Calu3 (cell line): ENCODE measurements around the gene GAL3ST3. TPM values are rescaled to one million over a fixed set of nuclear protein-coding genes. Genes with fewer than 3 reads are reported as not detected.

ENCODE experiments used
- BruUV-seq: library from RNA; stranded (reverse); fragments of 400-500 nt; replicated peaks from 2 replicates; lab custom pipeline; 2021; lab: Mats Ljungman, UMichigan
- CTCF ChIA-PET: fragments of 300-600 bp; sonication (Branson Sonifier 250); formaldehyde crosslinking; loops from one replicate; lab custom pipeline; 2022; ENCODE audit warnings: antibody characterized with exemption; lab: Charles Lee
- DNase-seq: peaks from one replicate; pipeline ENCODE4 v3.0.0; 2022
- H3K27ac Mint-ChIP-seq: one replicate; pipeline ENCODE4 v1.8.0; 2022; ENCODE audit warnings: mixed read lengths; ENCODE audit not compliant: unreplicated experiment
- H3K27me3 Mint-ChIP-seq: one replicate; pipeline ENCODE4 v1.8.0; 2022; ENCODE audit warnings: mixed read lengths; ENCODE audit not compliant: unreplicated experiment
- H3K36me3 Mint-ChIP-seq: one replicate; pipeline ENCODE4 v1.8.0; 2022; ENCODE audit warnings: mild to moderate bottlenecking, moderate library complexity, mixed read lengths; ENCODE audit not compliant: insufficient read depth, unreplicated experiment
- H3K4me1 Mint-ChIP-seq: one replicate; pipeline ENCODE4 v1.8.0; 2022; ENCODE audit warnings: mild to moderate bottlenecking, low read depth, mixed read lengths; ENCODE audit not compliant: unreplicated experiment
- H3K4me3 Mint-ChIP-seq: one replicate; pipeline ENCODE4 v1.8.0; 2022; ENCODE audit warnings: mild to moderate bottlenecking, low read depth, moderate library complexity, mixed read lengths; ENCODE audit not compliant: unreplicated experiment
- H3K9me3 Mint-ChIP-seq: one replicate; pipeline ENCODE4 v1.8.0; 2022; ENCODE audit warnings: low read depth, mixed read lengths; ENCODE audit not compliant: unreplicated experiment
- CTCF ChIP-seq: fragments of 200-600 bp; IDR thresholded peaks from one replicate; pipeline ENCODE4 v1.8.0; 2022; ENCODE audit warnings: antibody characterized with exemption; ENCODE audit not compliant: unreplicated experiment
- intact Hi-C: fragments of 100-400 bp; cut with micrococcal nuclease; formaldehyde crosslinking; loops from one replicate; pipeline ENCODE4 v1.10.0; 2022; ENCODE audit not compliant: unreplicated experiment
- total RNA-seq: library from RNA; stranded (reverse); gene quantifications from 2 replicates; pipeline ENCODE4 v1.2.3, GENCODE V29; 2022

GAL3ST3 gene
- total RNA-seq, 1 experiment from 2014 or later = not detected

- H3K36me3 Mint-ChIP-seq = peaks cover 13% of the 10 kb centered on the region
- CTCF ChIA-PET = interaction anchor here (0.7 kb wide), 1 partner anchor 62 kb away, joined by 3 read pairs; no protein-coding TSS in a partner anchor
- intact Hi-C loops = no loop called here
- H3K4me1 Mint-ChIP-seq = no peaks in the 10 kb centered on the region
- H3K9me3 Mint-ChIP-seq = no peaks in the 10 kb centered on the region
- no peaks in the 10 kb centered on the region for H3K27me3 Mint-ChIP-seq
- DNase-seq = no peak
- H3K4me3 Mint-ChIP-seq = no peak overlapping the region
- no peak for TF ChIP-seq CTCF
- BruUV-seq = no TSS peak
- no peak overlapping the region for H3K27ac Mint-ChIP-seq
Observed at GRCh38 chr11:65992056-65992455, 56.9 kb downstream of the GAL3ST3 start.

Other genes with a start within 250 kb of the GAL3ST3 start
- gene SNX32, start 215.2 kb downstream of the GAL3ST3 start, total RNA-seq = not detected in 2 replicates
- 955 and 963 TPM in 2 replicates for gene CFL1, start 191.0 kb downstream of the GAL3ST3 start, total RNA-seq
- 50.8 and 67.6 TPM in 2 replicates for gene MUS81, start 188.7 kb downstream of the GAL3ST3 start, total RNA-seq
- gene EFEMP2, start 176.4 kb downstream of the GAL3ST3 start, total RNA-seq = 3.4 and 3.8 TPM in 2 replicates
- not detected in 2 replicates for gene CTSW, start 169.3 kb downstream of the GAL3ST3 start, total RNA-seq
- 75.8 and 79.2 TPM in 2 replicates for gene FIBP, start 160.7 kb downstream of the GAL3ST3 start, total RNA-seq
- gene CCDC85B, start 158.5 kb downstream of the GAL3ST3 start, total RNA-seq = 26.6 and 30.2 TPM in 2 replicates
- 69.8 and 76.1 TPM in 2 replicates for gene FOSL1, start 148.8 kb downstream of the GAL3ST3 start, total RNA-seq
- gene C11orf68, start 130.1 kb downstream of the GAL3ST3 start, total RNA-seq = 25.9 and 27.4 TPM in 2 replicates
- gene DRAP1, start 129.7 kb downstream of the GAL3ST3 start, total RNA-seq = 106 and 114 TPM in 2 replicates
- not detected in 2 replicates for gene TSGA10IP, start 103.7 kb downstream of the GAL3ST3 start, total RNA-seq
- 47.2 and 48.3 TPM in 2 replicates for gene SART1, start 87.4 kb downstream of the GAL3ST3 start, total RNA-seq
- gene EIF1AD, start 47.0 kb downstream of the GAL3ST3 start, total RNA-seq = 55.1 and 61.1 TPM in 2 replicates
- 248 and 266 TPM in 2 replicates for gene BANF1, start 46.7 kb downstream of the GAL3ST3 start, total RNA-seq
- gene CST6, start 37.2 kb downstream of the GAL3ST3 start, total RNA-seq = 21.5 and 27.2 TPM in 2 replicates
- gene CATSPER1, start 22.7 kb downstream of the GAL3ST3 start, total RNA-seq = 1.0 and 2.6 TPM in 2 replicates
- gene SF3B2, start 3.2 kb upstream of the GAL3ST3 start, total RNA-seq = 167 and 173 TPM in 2 replicates
- gene PACS1, start 21.1 kb upstream of the GAL3ST3 start, total RNA-seq = 44.7 and 47.9 TPM in 2 replicates
- gene KLC2, start 208.5 kb upstream of the GAL3ST3 start, total RNA-seq = 41.7 and 46.7 TPM in 2 replicates
- gene RAB1B, start 219.5 kb upstream of the GAL3ST3 start, total RNA-seq = 144 and 146 TPM in 2 replicates
- 2.9 and 3.5 TPM in 2 replicates for gene CNIH2, start 229.0 kb upstream of the GAL3ST3 start, total RNA-seq
- gene YIF1A, start 240.0 kb upstream of the GAL3ST3 start, total RNA-seq = 98.8 and 106 TPM in 2 replicates
- gene TMEM151A, start 242.7 kb upstream of the GAL3ST3 start, total RNA-seq = 1.4 and 3.0 TPM in 2 replicates